ENCODE results near the gene CD300H. TPM values are rescaled to one million over a fixed set of nuclear protein-coding genes. Genes with fewer than 3 reads are reported as not detected.

Gene CD300H
- total RNA-seq, 6 donors from 2014 or later: 0.37 to 2.7 TPM; not detected in 4

GRCh38 chr17:74531231-74531761 is 36.0 kb downstream of the CD300H start, which contains the start of gene CD300LB:
CD300LB (minus strand) TSS chr17:74531475; CDS start chr17:74531350, 125 bp downstream.
- no peaks in the 10 kb centered on the region for H3K27me3 ChIP-seq
- peak in 1 of 2 donors; percentile 47 for ATAC-seq (ENCODE audit: low FRiP score in 2 of 2)
- peak in 1 of 2 donors; percentile 19 for DNase-seq
- peak within 1 kb of the TSS in 2 of 4 donors; percentile 18 to 34 for H3K4me3 ChIP-seq
- 51 to 55% methylated on average over 10 of the region's 10 CpGs for WGBS, 2 donors
- H3K36me3 ChIP-seq: no peaks in the 10 kb centered on the region
- H3K4me1 ChIP-seq: no peaks in the 10 kb centered on the region
- peak in 1 of 4 donors; percentile 14 for TF ChIP-seq POLR2A (IDR thresholded peaks at IDR 0.05)
- TF ChIP-seq, protein P1, sequence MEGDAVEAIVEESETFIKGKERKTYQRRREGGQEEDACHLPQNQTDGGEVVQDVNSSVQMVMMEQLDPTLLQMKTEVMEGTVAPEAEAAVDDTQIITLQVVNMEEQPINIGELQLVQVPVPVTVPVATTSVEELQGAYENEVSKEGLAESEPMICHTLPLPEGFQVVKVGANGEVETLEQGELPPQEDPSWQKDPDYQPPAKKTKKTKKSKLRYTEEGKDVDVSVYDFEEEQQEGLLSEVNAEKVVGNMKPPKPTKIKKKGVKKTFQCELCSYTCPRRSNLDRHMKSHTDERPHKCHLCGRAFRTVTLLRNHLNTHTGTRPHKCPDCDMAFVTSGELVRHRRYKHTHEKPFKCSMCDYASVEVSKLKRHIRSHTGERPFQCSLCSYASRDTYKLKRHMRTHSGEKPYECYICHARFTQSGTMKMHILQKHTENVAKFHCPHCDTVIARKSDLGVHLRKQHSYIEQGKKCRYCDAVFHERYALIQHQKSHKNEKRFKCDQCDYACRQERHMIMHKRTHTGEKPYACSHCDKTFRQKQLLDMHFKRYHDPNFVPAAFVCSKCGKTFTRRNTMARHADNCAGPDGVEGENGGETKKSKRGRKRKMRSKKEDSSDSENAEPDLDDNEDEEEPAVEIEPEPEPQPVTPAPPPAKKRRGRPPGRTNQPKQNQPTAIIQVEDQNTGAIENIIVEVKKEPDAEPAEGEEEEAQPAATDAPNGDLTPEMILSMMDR (IDR thresholded peaks at IDR 0.05): no peak
- no peaks in the 10 kb centered on the region for H3K9me3 ChIP-seq
- peak within 1 kb of the TSS in 3 of 4 donors; percentile 34 to 81 (median 72) for H3K27ac ChIP-seq

- Histone ChIP-seq H3K27me3 (no peaks in the 10 kb centered on the region), H3K36me3 (no peaks in the 10 kb centered on the region), H3K4me1 (no peaks in the 10 kb centered on the region), H3K4me3 (no peak overlapping the region), H3K27ac (peak overlapping the region in 1 of 4 donors; percentile 81), H3K9me3 (no peaks in the 10 kb centered on the region)
- ATAC-seq (ENCODE audit: low FRiP score in 2 of 2) (no peak), DNase-seq (peak in 1 of 2 donors; percentile 16)
- 77 to 83% methylated on average over 5 of the region's 5 CpGs for WGBS, 2 donors
- TF ChIP-seq, protein P1 (IDR thresholded peaks at IDR 0.05): no peak
- no peak for TF ChIP-seq POLR2AphosphoS5 (IDR thresholded peaks at IDR 0.05)
- TF ChIP-seq EP300 (IDR thresholded peaks at IDR 0.05): no peak
- no peak for TF ChIP-seq POLR2A (IDR thresholded peaks at IDR 0.05)
These were observed 36.5 kb downstream of the CD300H start for GRCh38 chr17:74530831-74531150.

DNA sequence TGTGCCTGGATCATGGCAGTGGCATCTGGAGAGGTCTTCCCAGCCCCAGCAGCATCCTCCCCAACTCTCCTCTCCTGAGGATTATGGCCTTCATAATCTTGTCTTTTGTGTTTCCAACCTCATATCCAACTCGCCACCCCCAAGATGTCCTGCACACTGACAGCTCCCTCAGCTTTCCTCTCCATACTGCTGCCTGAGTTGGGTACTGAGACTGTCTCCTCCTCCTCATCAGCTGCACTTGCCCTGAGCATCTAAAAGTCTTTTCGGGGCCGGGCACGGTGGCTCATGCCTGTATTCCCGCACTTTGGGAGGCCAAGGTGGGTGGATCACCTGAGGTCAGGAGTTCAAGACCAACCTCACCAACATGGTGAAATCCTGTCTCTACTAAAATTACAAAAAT is 38.1 kb downstream of the CD300H start:
- WGBS, 2 donors: 83 to 88% methylated on average over 3 to 5 of the region's 5 CpGs
- H3K4me1 ChIP-seq: no peaks in the 10 kb centered on the region
- no peaks in the 10 kb centered on the region for H3K9me3 ChIP-seq
- no peak overlapping the region for H3K4me3 ChIP-seq
- H3K27ac ChIP-seq: peak overlapping the region in 2 of 4 donors; percentile 58 to 80
- ATAC-seq (ENCODE audit: low FRiP score in 2 of 2) (no peak), DNase-seq (peak in 1 of 2 donors; percentile 11)
- no peaks in the 10 kb centered on the region for H3K36me3 ChIP-seq
- H3K27me3 ChIP-seq: no peaks in the 10 kb centered on the region
- TF ChIP-seq, protein P1 (IDR thresholded peaks at IDR 0.05): no peak
- TF ChIP-seq POLR2AphosphoS5 (IDR thresholded peaks at IDR 0.05): no peak

DNA sequence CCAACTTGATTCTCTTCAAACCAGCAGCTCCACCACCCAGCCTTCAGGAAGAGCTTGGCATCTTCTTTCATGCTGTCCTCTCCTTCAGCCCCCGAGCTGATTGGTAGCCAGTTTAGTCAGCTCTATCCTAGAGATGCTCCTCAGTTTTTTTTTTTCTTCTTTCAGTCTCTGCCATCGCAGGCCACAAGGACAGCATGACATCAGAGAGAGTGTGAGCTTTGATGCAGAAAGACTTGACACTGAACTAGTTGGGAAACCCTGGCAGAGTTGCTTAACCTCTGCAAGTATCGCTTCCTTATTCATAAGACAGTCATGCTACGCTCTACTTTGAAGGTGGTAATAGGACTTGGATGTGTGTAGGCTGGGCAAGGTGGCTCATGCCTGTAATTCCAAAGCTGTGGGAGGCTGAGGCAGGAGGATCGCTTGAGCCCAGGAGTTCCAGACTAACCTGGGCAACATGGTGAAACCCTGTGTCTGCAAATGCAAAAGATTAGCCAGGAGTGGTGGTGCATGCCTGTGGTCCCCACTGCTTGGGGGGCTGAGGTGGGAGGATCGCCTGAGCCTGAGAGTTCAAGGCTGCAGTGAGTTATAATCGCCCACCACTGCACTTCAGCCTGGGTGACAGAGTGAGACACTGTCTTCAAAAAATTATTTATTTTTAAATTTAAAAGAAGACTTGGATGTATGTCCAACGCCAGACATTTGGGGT is 38.7 kb downstream of the CD300H start:
- H3K9me3 ChIP-seq: no peaks in the 10 kb centered on the region
- TF ChIP-seq POLR2AphosphoS5 (IDR thresholded peaks at IDR 0.05) (peak; percentile 37 to 82), EP300 (IDR thresholded peaks at IDR 0.05) (peak in 1 of 4 donors; percentile 74), POLR2A (IDR thresholded peaks at IDR 0.05) (no peak)
- TF ChIP-seq, protein P1 (IDR thresholded peaks at IDR 0.05): no peak
- no peak overlapping the region for H3K4me3 ChIP-seq
- ATAC-seq (ENCODE audit: low FRiP score in 2 of 2) (peak; percentile 20 to 65), DNase-seq (peak in 1 of 2 donors; percentile 83)
- H3K4me1 ChIP-seq: no peaks in the 10 kb centered on the region
- H3K27me3 ChIP-seq: no peaks in the 10 kb centered on the region
- WGBS, 2 donors: 69 to 75% methylated on average over 8 of the region's 8 CpGs
- no peaks in the 10 kb centered on the region for H3K36me3 ChIP-seq
- H3K27ac ChIP-seq: peak overlapping the region; percentile 30 to 80 (median 46)
